Activated T-cell treated with anti-CD3 and anti-CD28 coated beads for 48 hours (primary cell): ENCODE measurements around the gene DHX58.
"Not testable (repeated sequence)": the region's sequence is repeated elsewhere in the genome, so short reads cannot be mapped to it uniquely, and the experiment has no call there.

Experiments
- DNase-seq: peaks from one replicate; pipeline ENCODE4 v3.0.0-alpha.2; 2020; ENCODE audit warnings: low read depth

DHX58 gene

DNA sequence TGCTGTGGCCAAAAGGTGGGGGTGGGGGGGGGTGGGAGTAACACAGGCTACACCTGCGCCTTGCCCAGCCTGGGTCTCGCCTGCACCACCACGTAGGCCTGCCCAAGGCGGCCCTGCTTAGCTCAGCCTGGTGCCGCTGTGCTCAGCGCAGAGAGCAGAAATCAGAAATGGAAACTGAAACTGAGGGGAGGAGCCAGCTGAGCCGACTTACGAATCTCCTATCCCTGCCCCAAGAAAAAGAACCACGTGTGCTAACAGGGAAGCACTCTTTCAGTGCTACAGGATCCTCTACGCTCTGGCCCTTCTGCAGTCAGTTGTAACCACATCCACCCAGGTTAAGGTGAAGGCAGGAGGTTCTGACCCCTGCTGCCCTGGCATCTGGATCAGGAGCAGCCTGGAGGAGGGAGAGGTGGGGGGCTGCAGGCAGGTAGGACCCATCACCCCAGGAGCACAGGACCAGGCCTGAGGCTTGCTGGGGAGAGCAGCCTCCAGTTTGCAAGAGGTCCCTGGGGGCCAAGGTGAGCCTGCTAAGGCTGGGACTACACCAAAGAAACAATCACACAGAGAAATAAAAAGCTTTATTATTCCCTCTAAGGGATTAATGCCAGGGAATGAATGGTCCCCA lies at the start of gene DHX58:
Gene DHX58 (minus strand): TSS at position 163 of the 625 bp plus-strand sequence. CDS start 822 bp downstream, outside the sequence.
- peak; percentile 70 for DNase-seq

DNA sequence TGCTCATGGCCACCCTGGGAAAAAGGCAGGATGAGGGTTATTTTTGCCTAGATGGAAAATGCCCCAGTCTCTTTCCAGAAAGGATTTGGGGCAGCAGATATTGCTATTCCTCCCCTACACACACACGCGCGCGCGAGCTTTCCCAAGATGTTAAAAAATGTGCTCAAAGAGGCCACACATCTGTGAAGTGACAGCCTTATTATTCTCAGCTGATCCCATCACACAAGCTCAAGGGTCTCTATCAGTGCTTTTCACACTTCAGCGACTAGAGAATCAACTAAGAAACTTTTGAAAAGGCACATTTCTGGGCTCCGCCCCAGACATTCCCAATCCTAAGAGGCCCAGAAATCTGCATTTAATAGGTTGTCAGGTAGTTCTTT lies 48.0 kb upstream of the DHX58 start:
- no peak for DNase-seq

DNA sequence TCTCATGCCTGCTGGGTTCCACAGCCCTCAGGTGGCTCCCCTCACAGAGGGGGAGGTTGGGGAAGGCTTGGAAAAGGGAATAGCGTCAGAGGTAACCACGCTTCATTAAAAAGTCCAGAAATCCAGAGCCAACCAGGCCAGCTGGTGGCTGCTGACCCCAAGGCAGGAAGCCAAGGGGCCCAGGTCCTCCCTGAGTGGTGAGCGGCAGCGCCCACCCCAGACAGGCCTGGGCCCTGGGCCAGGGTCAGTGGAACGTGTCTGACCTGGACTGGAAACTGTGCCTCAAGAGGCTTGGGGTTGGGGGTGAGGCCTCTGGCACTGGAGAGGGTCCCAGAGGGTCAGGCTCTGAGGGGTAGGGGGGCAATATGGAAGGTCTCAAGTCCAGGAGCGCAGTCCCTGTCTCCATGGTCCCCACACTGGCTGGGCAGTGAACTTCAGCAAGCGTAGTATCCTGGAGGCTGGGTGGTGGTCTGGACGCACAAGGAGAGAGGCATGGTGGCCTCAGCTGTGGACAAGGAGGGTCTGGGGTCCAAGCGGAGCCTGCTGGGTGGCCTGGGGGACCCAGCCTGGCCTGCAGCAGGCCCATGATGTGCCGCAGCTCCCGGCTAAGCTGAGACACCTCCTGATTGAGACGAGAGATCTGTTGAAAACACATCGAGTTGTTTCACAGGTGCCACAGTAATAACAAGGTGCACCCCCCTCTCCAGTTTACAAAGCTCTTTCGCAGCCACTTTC lies 47.4 kb upstream of the DHX58 start:
- no peak for DNase-seq

DNA sequence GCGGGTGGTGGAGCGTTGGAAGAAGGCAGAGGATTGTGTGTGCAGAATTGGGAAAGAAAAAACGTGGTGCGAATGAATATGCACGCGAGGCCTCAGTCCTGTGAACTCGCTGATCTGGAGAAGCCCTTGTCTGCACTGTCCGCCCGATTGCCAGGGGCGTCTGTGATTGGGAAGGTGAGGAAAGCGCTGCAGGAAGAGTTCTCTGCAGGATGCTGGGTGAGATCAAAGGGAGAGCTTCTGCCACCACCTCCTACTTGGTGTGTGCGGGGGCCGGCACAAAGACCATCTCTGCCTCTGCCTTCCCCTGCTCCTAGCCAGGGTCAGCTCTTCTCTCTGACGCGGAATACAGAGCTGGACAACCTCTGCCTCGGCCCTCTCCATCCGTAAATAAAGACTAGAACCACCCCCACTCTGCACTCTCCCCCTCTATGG lies 43.1 kb upstream of the DHX58 start:
- no peak for DNase-seq

DNA sequence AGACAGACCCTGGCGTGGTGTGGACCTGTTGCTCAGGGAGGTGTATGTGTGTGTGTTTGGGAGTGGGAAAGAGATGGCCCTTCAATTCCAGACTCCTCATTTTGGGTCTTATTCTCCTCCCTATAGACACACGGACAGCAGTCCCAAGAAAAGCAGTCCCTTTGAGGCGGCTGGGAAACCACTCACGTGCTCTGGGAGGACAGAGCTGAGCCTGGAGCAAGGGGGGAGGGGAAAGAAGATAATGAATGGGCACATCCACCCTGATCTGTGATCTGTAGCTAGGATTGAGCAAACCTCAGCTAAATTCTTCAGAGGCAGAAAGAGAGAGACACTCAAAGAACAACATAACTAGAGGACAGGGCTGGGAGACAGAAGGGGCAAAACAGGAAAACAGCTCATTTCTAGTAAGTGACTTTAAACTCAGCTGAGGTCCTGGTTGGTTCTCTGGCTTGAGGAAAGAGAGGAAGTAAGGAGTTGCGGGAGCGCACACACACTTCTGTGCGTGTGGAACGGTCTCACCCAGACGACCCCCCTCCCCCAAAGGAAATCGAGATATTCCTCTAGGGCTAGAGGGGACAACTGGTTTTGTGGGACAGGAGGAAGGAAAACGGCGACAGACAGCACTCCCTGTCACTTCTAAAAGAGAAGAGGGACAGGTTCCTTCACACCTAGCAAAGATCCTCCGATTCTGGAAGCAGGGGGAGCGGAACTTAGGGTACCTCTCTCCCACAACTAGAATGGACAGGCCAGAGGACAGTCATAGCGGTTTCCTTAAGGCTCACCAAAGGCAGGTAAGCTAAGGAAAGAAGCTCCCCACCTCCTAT lies 41.6 kb upstream of the DHX58 start:
- DNase-seq, result no peak

DNA sequence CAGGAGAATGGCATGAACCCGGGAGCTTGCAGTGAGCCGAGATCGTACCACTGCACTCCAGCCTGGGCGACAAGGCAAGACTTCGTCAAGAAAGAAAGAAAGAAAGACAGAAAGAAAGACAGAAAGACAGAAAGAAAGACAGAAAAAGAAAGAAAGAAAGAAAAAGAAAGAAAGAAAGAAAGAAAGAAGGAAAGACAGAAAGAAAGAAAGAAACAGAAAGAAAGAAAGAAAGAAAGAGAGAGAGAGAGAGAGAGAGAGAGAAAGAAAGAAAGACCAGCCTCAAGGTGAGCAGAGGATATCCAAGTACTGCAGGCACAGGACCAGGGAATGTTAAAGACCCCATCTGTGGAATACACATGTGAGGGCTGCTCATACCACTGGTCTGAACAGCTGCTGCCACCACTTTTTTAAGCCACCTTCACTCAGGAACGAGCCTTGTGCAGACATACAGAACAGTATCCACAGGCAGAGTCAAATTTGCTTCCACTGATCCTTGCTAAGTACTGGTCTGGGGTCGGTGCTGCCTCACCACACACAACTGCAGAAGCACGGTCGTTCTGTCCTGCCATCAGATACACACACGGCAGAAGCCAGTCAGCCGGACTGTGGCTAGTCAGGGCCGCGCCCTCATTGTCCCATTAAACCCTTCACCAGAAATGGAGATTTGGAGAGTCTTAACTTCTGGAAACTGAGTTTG lies 34.5 kb upstream of the DHX58 start:
- DNase-seq, result no peak

DNA sequence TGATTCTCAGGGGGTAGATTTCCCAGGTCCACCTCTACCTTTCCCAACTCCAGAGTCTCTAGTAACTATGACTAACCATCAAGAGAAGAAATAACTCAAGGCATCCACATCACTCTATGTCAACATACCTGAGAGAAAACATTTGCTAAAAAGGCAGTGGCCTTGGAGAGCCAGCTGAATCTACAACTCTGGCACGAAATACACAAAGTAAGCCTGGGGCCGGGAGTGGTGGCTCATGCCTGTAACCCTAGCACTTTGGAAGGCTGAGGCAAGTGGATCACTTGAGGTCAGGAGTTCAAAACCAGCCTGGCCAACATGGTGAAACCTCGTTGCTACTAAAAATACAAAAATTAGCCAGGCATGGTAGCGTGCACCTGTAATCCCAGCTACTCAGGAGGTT lies 30.6 kb upstream of the DHX58 start:
- not testable (repeated sequence) for DNase-seq

DNA sequence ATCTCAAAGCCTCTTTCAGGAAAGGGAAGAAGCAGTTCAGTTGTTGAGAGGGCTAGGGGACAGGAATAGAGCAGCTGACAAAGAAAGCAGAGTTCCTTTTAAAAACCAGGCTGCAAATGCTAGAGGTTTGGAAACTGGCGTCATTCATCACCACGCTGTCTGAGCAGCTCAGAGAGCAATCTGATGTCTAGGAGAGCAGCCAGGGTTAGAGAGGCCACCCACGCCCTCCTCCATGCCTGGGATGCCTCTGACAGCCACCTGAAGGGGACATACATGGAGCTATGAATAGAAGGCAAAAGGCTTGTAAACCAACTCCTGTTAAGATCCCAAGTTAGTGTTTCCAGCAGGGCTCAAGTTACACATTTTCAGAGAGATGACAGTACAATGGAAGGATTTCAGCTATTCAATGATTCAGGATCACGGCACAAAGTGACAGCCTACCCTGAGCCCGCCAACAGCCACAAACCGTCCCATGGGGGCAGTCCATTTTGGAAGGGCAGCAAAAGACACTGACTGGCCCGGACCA lies 29.9 kb upstream of the DHX58 start:
- DNase-seq, result no peak

DNA sequence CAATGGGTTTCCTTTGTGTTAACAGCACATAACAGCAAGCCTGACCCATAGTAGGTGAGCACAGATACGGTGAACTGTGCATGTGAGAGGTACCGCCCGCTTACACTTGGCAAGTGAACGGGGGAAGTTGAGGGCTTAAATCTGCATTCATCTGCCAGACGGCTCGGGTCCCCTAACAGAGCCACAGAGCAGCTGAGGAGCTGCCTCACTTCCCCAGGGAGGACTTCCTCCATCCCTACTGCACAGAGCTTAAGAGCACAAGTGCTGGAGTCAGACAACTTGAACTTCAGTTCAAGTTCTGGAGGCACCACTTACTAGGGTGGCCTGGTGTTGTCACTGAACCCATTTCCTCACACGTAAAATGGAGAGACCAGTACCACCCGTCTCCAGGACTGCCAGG lies 28.9 kb upstream of the DHX58 start:
- no peak for DNase-seq

DNA sequence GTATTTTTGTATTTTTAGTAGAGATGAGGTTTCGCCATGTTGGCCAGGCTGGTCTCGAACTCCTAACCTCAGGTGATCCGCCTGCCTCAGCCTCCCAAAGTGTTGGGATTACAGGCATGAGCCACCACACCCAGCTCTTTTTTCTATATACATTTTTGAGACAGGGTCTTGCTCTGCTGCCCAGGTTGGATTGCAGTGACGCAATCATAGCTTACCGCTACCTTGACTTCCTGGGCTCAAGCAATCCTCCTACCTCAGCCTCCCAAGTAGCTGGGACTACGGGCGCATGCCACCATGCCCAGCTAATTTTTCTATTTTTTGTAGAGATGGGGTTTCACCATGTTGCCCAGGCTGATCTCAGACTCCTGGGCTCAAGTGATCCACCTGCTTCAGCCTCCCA lies 28.2 kb upstream of the DHX58 start:
- not testable (repeated sequence) for DNase-seq

DNA sequence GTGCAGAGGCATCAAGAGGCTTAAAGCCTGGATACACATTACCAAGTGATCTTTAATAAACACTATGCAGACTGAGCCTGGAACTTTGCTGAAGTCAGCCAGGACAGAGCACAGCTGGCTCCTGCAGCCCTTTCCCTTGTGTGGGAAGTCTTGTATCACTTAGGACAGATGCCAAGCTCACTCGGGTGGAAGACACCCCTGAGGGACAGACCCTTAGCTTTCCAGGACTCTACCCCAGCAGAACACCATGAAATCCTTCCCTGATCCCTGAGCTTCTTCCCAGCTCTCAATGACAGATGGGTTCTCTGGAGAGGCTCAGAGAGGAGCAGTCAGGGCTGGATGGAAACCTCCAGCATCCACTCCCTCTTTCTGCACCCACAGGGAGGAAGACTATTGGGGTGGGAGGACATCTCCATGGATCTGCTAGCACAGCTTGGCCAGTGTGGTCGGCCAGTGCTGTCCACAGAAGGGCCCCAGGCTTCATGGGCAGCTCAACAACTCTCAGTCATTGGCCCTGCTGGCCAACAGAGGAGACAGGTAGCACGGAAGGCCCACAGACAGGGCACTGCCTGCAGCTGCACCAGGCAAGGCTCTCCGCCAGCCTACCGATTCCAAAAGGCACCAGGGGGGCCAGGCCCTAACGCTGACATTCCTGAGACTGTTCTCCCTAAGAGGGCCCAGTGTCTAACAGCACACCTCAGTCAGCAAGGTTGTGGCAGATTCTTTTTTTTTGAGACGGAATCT lies 26.4 kb upstream of the DHX58 start:
- DNase-seq, result no peak

DNA sequence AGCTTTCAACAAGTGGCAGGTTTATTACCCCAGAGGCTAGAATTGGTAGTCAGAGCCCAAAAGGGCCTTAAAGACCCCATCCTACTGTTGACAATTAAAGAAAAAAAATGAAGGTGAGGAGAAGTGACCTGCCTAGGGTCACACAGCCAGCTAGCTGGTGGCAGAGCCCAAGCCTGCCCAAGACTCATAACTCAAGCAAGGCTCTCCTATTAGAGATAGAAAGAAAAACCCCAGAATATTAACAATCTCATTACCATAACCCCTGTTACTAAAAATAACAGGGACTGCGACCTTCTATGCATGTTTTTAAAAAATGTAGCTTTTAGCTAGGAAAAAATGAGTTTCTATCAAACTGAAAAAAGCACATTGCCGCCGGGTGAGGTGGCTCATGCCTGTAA lies 24.1 kb upstream of the DHX58 start:
- no peak for DNase-seq

DNA sequence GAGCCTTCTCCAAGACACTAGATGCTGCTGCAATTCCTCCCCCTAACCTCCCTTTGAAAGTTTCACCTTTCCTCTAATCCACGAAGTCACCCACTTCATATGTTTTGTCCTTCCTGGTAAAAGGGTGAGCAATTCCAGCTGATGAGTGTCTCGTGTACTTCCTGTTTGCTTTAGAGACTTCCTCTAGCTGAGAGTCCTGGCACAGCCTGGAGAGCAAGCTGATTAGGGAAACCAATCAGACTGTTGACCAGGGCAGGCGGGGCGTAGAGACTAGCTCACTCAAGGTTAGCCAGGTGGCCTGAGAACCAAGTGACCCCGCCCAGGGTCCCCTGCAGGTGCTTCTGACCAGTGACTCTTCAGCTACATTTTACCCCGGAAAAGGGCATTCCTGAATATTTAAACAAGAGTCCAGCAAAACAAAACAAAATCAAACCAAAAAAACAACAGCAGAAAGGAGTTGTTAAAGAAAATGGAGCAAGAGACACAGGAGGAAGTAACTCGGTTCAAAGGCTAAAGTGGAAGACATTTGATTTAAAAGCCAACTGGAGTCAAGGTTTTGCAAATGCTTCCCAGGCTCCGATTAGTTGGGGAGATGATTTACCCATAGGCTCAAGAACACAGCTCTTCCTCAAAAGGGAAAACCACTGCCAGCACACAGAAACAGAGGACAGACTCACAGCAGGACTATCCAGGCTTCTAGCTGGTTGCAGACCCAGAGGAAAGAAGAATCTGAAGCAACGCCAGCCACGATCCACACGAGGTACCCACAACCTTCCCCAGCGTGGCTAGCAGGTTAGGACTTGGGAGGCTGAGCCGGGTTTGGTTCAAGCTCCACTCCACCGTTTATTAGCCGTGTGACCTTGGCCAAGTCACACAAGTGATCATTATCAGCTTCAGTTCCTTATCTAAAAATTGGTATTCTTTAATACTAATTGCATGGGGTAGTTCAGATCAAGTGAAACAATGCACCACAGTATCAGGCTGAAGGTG lies 23.4 kb upstream of the DHX58 start:
- no peak for DNase-seq

DNA sequence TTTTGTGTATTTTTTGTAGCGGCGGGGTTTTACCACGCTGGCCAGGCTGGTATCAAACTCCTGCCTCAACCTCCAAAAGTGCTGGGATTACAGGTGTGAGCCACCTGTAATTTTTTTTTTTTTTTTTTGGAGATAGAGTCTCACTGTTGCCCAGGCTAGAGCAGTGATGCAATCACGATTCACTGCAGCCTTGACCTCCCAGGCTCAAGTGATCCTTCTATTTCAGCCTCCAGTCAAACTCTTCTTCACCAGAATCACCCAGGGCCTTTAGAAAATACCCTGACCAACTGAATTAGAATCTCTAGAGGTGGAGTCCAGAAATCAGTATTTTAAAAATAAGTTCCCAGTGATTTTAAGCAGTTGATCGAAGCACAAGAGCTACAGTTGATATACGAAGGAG lies 22.6 kb upstream of the DHX58 start:
- no peak for DNase-seq

DNA sequence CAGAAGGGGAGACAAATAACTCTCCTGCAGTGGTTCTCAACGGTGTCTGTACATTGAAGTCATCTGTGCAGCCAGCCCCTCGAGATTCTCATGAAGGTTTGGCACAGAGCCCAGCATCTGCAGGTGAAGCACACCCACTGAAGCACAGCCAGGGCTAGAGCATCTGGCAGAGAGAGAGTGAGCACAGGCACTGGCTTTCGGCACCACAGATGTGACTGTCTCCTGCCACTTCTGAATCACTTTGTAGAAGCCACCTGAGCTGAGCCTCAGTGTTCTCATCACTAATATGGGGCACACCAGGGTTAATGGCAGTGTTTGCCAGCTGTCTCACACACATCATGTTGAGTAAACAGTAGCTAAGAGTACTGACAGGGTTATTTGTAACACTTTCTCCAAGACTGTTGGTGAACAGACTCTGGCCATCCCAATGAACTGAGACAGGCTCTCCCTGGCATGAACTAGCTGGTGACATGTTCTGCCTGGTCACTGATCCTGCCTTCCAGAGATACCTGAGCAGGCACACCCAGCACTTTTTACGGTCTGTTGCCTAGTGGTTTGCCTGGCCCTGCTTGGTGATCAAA lies 21.0 kb upstream of the DHX58 start:
- no peak for DNase-seq

DNA sequence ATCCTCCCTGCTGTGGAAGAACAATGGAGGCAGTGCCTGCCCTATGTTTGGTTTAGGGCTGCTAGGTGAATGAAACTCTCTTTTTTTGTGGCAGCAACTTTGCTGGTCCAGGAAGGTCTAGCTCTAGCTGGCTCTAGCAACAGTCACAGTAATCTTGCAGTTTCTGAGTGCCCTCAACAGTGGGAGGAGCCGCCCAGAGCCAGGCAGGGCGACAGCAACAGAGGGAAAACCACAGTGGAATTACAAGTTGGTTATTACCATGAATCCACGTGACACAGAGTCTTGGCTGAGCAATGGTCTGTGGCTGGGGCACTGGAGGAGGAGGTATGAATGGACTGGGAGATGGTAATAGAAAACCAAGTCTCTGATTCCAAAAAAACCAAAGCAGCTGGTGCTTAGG lies 20.4 kb upstream of the DHX58 start:
- peak; percentile 34 for DNase-seq

DNA sequence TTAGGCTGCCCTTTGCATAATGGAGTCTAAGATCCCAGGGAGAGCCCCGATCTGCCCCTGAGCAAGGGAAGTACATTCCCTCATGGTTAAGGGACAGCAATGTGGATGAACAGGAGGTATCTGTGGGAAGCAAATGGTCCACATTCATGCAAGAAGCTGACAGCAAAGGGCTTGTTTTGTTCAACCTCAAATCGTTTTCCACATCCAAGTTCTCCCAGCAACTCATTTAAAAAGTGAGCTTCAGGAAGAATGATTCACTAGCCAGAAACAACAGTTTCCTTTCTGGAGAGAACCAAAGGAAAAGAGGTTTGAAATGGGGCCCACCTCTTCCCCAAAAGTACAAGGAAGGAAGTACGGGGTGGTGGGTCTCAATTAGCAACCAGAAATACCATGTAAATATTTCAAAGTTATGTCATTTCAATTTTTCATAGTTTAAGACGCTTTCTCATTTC lies 19.5 kb upstream of the DHX58 start:
- DNase-seq, result no peak

DNA sequence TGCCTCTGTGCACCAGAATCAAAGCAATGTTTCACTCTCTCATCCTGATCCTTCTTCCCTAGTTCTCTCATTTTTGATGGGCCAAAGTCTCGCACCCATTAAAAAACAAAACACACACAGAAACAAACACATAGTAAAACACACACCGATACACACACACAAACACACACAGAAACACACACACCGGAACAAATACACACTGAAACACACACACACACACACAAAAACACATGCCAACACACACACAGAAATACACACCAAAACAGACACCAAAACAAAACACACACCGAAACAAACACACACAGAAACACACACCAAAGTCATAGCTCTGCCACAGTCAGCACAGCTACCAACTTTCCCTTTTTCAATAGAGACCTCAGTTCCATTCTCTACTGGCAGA lies 18.7 kb upstream of the DHX58 start:
- no peak for DNase-seq

DNA sequence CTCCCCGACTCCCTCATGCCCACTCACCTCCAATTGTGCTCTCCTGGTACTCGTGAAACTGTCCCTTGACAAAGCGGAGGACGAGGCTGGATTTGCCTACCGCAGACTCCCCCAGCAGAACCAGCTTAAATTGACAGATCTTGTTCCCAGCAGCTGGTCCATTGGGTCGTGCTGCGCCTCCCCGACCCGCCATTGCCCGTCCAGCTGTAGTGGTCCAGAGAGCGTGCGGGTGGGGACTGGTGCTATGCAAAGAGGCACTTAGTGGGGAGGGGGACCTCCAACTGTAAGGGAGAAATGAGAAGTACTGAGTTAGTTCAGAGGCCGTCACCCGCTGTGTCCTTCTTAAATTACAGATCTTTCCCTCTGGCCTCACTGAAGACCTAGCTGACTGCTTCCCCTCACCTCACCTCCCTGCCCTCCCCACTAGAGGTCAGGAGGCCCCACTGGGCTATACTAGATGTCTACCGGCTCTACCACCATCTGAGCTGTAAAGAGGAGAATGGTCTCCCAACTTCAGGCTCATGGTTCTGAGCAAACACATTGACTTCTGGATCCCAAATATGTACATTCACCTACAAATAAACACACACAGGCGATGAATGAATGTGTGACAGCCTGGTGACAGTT lies 17.9 kb upstream of the DHX58 start:
- no peak for DNase-seq
